ENCODE measurements around the gene CEP78.

- TF ChIP-seq CTCF (conservative IDR thresholded peaks at IDR 0.05; ENCODE audit: low read length): no peak
- TF ChIP-seq EZH2phosphoT487 (IDR thresholded peaks at IDR 0.05; ENCODE audit: borderline replicate concordance): no peak
Observed at GRCh38 chr9:78210841-78211301, 25.0 kb upstream of the CEP78 start.

All from Loucy (cell line).